ENCODE results near the gene PDE1C.

DNA sequence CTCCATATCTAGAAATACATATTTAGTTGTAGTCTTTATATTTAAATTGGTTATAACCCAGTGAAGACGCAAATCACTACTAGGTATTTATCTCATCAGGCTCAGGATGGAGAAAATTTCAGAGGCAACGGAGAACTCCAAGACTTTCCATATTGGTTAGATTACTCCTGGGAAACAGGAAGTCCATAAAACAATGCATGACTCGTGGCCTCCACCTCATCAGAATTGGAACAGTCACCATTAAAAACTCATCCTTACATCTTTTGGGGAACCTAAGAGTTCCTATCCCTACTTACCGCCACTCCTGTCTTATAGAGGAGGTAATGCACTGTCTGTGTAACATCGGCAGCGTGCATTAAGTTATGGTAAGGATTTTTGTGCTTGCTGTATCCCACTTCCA lies 205.6 kb downstream of the PDE1C start:
- TF ChIP-seq, protein P1, sequence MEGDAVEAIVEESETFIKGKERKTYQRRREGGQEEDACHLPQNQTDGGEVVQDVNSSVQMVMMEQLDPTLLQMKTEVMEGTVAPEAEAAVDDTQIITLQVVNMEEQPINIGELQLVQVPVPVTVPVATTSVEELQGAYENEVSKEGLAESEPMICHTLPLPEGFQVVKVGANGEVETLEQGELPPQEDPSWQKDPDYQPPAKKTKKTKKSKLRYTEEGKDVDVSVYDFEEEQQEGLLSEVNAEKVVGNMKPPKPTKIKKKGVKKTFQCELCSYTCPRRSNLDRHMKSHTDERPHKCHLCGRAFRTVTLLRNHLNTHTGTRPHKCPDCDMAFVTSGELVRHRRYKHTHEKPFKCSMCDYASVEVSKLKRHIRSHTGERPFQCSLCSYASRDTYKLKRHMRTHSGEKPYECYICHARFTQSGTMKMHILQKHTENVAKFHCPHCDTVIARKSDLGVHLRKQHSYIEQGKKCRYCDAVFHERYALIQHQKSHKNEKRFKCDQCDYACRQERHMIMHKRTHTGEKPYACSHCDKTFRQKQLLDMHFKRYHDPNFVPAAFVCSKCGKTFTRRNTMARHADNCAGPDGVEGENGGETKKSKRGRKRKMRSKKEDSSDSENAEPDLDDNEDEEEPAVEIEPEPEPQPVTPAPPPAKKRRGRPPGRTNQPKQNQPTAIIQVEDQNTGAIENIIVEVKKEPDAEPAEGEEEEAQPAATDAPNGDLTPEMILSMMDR (IDR thresholded peaks at IDR 0.05) = no peak
- TF ChIP-seq EZH2 (IDR thresholded peaks at IDR 0.05; ENCODE audit: borderline replicate concordance, insufficient read depth, low read depth, low read length, poor library complexity, severe bottlenecking) = no peak
